ENCODE results near the gene TMEM138.

TMEM138 gene

DNA sequence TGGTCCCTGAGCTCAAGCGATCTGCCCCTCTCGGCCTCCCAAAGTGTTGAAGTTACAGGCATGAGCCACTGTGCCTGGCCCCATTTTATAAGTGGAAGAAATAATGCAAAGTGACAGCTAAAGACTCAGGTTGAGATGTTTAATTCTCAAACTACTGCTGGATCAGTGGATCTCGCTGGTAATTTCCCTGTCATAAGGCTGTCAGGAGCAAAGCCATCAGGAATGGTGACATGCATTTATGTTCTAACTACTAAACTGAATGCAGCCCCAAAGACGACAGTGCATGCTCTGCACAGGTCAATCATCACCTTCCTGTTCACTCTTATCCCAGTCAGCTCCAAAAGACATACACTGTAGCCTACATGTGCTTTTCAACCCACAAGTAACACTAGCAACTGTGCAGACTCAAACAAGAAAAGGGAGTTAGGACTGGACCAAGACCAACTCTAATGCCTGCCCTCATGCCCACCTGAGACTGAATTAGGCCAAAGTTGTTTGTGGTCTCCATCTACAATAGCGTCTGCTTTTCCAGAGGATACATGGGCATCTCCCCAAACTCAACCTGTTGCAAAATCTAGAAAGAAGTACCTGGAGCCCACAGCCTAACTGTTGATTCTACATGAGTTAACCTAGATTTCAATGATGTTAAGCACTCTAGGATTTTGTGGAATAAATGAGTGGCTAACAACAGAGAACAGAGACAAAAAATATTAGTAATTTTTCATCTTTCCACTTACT, 45.0 kb downstream of the TMEM138 start:
- DNase-seq (ENCODE audit: low read depth): no peak

DNA sequence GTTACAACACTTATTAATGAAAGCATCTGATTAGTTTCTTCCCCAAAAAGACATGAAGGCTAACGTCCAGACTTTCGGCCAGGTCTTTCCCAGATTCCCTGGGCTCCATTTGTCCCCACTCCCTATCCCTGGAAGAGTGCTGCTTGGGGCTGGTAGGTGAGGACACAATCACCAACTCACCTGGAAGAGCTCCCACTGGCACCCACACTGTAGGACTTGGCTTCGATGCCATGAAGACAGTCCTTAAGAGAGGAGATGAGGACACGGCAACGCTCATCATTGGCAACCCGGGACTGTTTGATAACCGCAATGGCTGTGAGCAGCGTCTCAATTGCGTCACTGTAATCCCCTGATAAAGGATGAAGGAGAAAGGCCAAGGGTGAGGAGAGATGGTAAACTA, 49.4 kb downstream of the TMEM138 start:
- DNase-seq (ENCODE audit: low read depth): no peak

GRCh38 chr11:61413496-61413895, 51.3 kb downstream of the TMEM138 start:
- DNase-seq (ENCODE audit: low read depth): peak; percentile 28

DNA sequence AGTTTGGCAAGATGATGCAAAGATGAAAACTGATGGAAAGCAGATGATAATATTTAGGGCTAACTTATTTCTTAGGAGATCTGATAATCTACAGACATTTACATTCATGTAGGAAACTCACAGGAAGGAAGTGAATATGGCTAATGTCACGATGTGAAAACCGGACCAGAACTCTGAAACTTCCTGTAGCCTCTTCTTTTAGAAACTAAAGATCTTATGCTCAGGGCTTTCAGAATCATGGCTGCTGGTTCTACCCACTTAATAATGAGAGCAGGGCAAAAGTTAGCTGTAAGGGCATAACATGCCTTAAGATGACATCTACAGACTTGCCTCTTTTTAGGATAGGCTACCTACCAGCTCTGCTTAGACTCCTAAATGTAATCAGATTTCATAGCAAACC, 52.4 kb downstream of the TMEM138 start:
- DNase-seq (ENCODE audit: low read depth): no peak

- DNase-seq (ENCODE audit: low read depth): no peak
These were observed 53.2 kb downstream of the TMEM138 start for GRCh38 chr11:61415381-61415780.

- no peak for DNase-seq (ENCODE audit: low read depth)
These were observed 54.8 kb downstream of the TMEM138 start for GRCh38 chr11:61416941-61417340.

- peak; percentile 14 for DNase-seq (ENCODE audit: low read depth)
These were observed 55.5 kb downstream of the TMEM138 start for GRCh38 chr11:61417670-61418069.

DNA sequence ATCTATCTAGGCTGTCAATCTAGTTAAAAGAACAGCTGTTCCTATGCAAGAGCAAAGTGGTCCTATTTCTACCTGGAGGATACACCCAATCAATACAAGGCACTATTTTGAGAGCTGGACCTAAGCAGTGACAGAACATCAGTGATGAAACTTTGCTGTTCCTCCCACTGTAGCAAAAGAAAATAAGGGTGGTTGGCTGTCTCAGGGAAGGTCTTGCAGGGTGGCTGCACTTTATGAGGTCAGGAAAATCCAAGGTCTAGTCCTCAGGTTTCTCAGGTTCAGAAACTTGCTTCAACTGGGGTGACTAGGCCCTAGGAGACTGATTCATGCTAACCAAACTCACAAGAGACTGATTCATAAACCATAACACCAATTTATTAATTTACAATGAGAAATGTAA, 56.0 kb downstream of the TMEM138 start:
- DNase-seq (ENCODE audit: low read depth): no peak
